Measurements from ENCODE around the gene CNTLN.
A peak's percentile ranks its signal among the peaks of the same experiment; 100 is the strongest.
"Not testable (repeated sequence)": the region's sequence is repeated elsewhere in the genome, so short reads cannot be mapped to it uniquely, and the experiment has no call there.

CNTLN gene

DNA sequence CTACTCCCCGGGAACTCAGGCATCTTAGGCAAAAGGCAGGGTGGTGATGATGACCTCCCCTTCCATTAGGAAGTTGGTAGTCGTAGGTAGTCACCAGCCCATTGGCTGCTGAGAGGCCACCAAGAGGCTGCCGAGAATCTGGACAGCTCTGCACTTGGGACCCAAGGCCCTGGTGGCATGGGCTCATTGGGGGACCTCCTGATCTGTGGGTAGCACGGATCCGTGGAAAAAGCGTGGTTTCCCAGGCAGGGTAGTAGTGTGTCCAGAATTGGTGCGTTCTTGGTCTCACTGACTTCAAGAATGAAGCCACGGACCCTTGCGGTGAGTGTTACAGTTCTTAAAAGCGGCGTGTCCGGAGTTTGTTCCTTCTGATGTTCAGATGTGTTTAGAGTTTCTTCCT lies 158.8 kb downstream of the CNTLN start:
- DNase-seq (ENCODE audit: low read depth in 2 of 2), result no peak

- no peak for DNase-seq (ENCODE audit: low read depth in 2 of 2)
Observed at GRCh38 chr9:17294822-17295624, 160.2 kb downstream of the CNTLN start.

DNA sequence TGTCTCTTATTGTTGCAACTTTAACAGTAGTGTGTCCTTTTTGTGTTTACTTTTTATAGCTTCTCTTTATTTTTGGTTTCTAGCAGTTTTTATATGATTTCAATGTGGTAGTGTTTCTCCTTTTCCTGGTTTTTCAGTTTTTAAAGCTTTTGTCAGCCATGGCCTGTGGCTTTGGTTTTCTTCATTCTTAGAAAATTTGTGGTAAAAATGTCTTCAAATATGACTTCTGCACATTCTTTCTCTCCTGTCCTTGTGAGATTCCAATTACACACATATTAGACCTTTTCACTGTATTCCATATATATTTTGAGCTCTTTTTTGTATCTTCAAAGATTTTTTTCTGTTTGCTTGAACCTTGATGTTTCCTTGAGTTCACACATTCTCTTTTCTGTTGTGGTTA lies 180.5 kb downstream of the CNTLN start:
- peak; percentile 10 to 15 for DNase-seq (ENCODE audit: low read depth in 2 of 2)

DNA sequence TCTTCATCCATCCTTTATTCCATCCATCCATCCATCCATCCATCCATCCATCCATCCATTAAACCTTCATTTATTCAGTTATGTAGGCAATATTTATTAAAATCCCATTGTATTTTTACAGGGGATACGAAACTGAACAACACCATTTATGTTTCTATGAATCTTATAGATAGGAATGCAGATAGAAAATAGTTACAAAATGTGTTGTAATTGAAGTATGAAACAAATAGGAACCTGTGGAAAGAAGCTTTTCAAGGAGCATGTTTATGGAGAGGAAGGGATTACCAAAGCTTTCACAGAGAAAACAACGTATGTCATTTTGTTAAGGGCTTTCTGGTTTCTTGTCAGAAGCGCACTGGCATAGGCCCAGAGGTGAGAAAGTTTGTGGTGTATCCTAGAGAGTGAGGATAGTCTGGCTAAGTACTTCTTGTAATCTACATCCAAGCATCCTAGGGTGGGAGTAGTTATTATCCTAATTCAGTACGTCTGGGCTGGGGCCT lies 184.0 kb downstream of the CNTLN start:
- DNase-seq (ENCODE audit: low read depth in 2 of 2), result peak; percentile 15 to 17

DNA sequence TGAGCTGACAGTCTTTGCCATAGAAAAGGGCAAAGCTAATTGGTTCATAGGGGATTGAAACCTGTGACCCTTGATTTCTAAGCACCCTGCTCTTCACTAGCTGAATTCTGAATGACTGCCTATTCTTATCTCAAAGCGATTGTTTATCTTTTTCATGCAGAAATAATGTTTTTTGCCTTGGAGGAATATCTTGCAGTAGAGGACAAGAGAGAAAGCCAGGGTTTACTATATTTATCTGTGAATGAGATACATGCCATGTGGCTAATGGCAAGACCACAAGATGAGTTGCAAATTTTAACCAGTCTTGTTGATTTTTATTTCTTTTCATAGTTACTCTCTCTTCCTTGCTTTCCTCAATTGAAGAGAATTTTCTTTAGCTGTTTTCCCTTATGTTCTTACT lies 185.0 kb downstream of the CNTLN start:
- no peak for DNase-seq (ENCODE audit: low read depth in 2 of 2)

- DNase-seq (ENCODE audit: low read depth in 2 of 2), result no peak
Observed at GRCh38 chr9:17322882-17323864, 188.3 kb downstream of the CNTLN start.

- DNase-seq (ENCODE audit: low read depth in 2 of 2), result no peak
Observed at GRCh38 chr9:17328331-17328730, 193.5 kb downstream of the CNTLN start.

- DNase-seq (ENCODE audit: low read depth in 2 of 2), result peak in 1 of 2 experiments; percentile 9
Observed at GRCh38 chr9:17330097-17330496, 195.3 kb downstream of the CNTLN start.

- DNase-seq (ENCODE audit: low read depth in 2 of 2), result no peak
Observed at GRCh38 chr9:17332115-17332514, 197.3 kb downstream of the CNTLN start.

GRCh38 chr9:17339156-17339555 lies 204.3 kb downstream of the CNTLN start:
- DNase-seq (ENCODE audit: low read depth in 2 of 2), result no peak

- no peak for DNase-seq (ENCODE audit: low read depth in 2 of 2)
Observed at GRCh38 chr9:17342696-17343095, 207.9 kb downstream of the CNTLN start.

DNA sequence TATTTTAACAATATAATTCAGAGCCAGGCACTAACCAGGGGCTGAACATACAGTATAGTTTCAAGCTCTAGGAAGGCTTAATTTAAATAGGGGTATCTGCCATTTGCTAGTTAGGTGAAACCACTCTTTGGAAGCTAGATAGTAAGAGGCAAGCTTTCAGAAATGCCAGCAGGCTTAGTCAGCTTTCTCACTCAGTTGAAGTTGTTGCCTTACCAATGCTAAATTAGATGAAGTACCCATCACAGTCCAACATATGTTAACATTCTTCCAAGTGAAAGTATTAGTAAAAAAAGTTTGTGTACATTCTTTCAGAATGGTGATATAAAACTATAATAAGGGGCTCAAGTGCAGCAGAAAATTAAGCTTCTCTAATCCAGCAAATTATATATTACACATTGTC lies 215.0 kb downstream of the CNTLN start:
- peak; percentile 42 to 48 for DNase-seq (ENCODE audit: low read depth in 2 of 2)

GRCh38 chr9:17354006-17354405 lies 219.2 kb downstream of the CNTLN start:
- not testable (repeated sequence) for DNase-seq (ENCODE audit: low read depth in 2 of 2)

- DNase-seq (ENCODE audit: low read depth in 2 of 2), result no peak
Observed at GRCh38 chr9:17361378-17361777, 226.5 kb downstream of the CNTLN start.

GRCh38 chr9:17367035-17367434 lies 232.2 kb downstream of the CNTLN start:
- no peak for DNase-seq (ENCODE audit: low read depth in 2 of 2)

GRCh38 chr9:17380126-17380861 lies 245.5 kb downstream of the CNTLN start:
- no peak for DNase-seq (ENCODE audit: low read depth in 2 of 2)

DNA sequence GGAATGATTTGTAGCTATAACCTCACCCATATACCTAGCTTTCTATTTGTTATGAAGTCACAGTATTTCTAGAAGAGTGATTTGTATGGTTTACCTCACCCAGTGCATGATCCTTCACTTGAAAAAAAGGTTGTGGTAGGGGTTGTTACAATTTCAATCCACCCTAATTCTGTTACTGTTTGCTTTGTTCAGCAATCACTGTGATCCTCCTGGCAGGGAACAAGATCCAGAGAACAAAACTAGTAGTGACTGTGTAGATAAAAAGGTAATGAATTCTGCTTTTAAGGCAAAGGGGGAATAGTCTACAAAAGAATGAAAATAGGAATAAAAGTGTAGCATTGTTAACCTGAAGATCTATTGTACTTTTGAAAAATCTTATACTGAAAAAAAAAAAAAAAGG lies 252.7 kb downstream of the CNTLN start:
- no peak for DNase-seq (ENCODE audit: low read depth in 2 of 2)

GRCh38 chr9:17389026-17389425 lies 254.2 kb downstream of the CNTLN start:
- no peak for DNase-seq (ENCODE audit: low read depth in 2 of 2)

DNA sequence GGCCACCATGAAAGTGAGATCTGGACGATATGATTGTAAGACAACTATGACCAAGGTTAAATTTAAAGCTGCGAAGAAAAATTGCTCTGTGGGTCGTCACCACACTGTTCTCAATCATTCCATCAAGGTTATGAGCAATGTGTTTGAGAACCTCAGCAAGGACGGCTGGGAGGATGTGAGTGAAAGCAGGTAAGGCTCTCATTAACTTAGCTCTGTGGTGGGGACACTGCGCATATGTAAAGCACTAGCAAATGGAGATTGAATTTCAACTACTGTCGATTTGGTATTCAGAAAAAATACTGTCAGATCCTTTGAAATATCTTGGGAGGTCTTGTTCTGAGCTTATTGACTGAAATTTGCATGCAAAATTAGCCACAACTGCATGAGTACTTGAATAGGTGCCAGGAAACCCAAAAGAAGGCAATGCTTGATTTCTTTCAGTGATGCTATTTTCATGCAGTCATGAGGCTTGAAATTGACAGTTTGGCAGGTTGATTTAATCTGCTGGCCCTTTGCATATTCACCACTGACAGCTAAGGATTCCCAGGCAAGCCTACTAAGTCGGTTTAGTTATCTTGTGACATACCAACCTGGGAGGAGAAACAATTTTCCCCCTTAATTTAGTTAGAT lies 260.2 kb downstream of the CNTLN start:
- DNase-seq (ENCODE audit: low read depth in 2 of 2), result no peak

- DNase-seq (ENCODE audit: low read depth in 2 of 2), result not testable (repeated sequence)
Observed at GRCh38 chr9:17397166-17397728, 262.4 kb downstream of the CNTLN start.

- peak in 1 of 2 experiments; percentile 3 for DNase-seq (ENCODE audit: low read depth in 2 of 2)
Observed at GRCh38 chr9:17398350-17398749, 263.5 kb downstream of the CNTLN start.

Data from fibroblast of skin of left quadriceps (primary cell).